Naive B cell (primary cell): Measurements from ENCODE around the gene TGIF1. TPM values are rescaled to one million over a fixed set of nuclear protein-coding genes. Genes with fewer than 3 reads are reported as not detected.
A peak's percentile ranks its signal among the peaks of the same experiment; 100 is the strongest.

Experiments used
- ATAC-seq, 2 donors: fragments of 150-1000 bp; cut with Tn5 transposase; 2 replicates each; pipeline ENCODE4 v1.10.0; 2021; ENCODE audit warnings: low read depth in 2 of 2, mild to moderate bottlenecking in 2 of 2, moderate library complexity in 2 of 2
- DNase-seq: peaks from one replicate; pipeline ENCODE4 v3.0.0; 2022
- H3K27ac Mint-ChIP-seq, 6 donors: one replicate each; pipeline ENCODE4 v1.8.0; 2020 to 2022; ENCODE audit warnings: mild to moderate bottlenecking in 6 of 6, mixed read lengths in 6 of 6, moderate library complexity in 5 of 6, inconsistent platforms in 2 of 6
- H3K27me3 Mint-ChIP-seq, 3 donors: one replicate each; pipeline ENCODE4 v1.8.0; 2021 to 2022; ENCODE audit warnings: mixed read lengths in 3 of 3, mild to moderate bottlenecking in 1 of 3
- H3K36me3 Mint-ChIP-seq, 2 donors: one replicate each; pipeline ENCODE4 v1.8.0; 2020 to 2022; ENCODE audit warnings: mixed read lengths in 2 of 2, inconsistent platforms in 1 of 2, mild to moderate bottlenecking in 1 of 2
- H3K4me1 Mint-ChIP-seq, 3 donors: one replicate each; pipeline ENCODE4 v1.8.0; 2020 to 2022; ENCODE audit warnings: mixed read lengths in 3 of 3, inconsistent platforms in 1 of 3, mild to moderate bottlenecking in 1 of 3, moderate library complexity in 1 of 3
- H3K4me3 Mint-ChIP-seq, 8 donors: one replicate each; pipeline ENCODE4 v1.8.0; 2020 to 2022; ENCODE audit warnings: mild to moderate bottlenecking in 8 of 8, mixed read lengths in 8 of 8, moderate library complexity in 8 of 8, inconsistent platforms in 2 of 8
- H3K9me3 Mint-ChIP-seq, 7 donors: one replicate each; pipeline ENCODE4 v1.8.0; 2020 to 2022; ENCODE audit warnings: mixed read lengths in 7 of 7, mild to moderate bottlenecking in 5 of 7, inconsistent platforms in 2 of 7, moderate library complexity in 1 of 7
- polyA plus RNA-seq, 6 donors: library from polyadenylated mRNA; unstranded; fragments of 300-500 nt; fragmentation: Illumina TruSeq; gene quantifications; one replicate each; pipeline ENCODE4 v1.2.3, GENCODE V29; 2021; ENCODE audit warnings: low read depth in 6 of 6

TGIF1 gene
- polyA plus RNA-seq, 6 donors from 2014 or later, result 34.1 to 114 (median 46.4) TPM

DNA sequence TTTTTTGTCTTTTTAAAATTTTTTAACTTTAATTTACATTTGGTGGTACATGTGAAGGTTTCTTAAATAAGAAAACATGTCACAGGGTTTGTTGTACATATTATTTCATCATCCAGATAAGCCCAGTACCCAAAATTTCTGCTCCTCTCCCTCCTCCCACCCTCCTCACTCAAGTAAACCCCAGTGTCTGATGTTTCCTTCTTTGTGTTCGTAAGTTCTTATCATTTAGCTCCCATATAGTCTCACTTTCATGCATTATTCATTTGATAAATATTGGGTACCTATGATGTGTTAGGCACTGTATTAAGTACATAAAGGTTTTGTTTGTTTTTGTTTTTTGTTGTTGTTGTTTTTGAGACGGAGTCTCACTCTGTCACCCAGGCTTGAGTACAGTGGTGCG is 5.7 kb upstream of the TGIF1 start:
- Mint-ChIP-seq H3K27ac (no peak overlapping the region), H3K4me3 (peak overlapping the region in 2 of 8 donors; percentile 61 to 94)

DNA sequence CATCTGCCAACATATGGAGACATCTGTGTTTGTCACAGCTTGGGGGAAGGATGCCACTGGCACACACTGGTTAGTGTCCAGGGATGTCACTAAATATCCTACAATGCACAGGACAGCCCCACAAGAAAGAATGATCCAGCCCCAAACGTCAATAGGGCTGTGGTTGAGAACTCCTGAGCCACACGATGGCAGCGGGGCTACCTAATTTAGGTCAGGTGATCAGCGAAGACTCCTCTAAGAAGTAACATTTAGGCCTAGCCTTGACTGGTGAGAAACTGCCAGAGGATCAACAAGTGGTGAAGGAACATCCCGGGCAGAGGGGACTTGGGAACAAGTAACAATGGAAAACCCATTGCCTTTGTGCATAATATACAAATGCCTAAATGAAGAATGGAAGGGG is 5.0 kb upstream of the TGIF1 start:
- DNase-seq (no peak), ATAC-seq (no peak)
- no peaks in the 10 kb centered on the region for H3K27me3 Mint-ChIP-seq
- peaks cover 0 to 1% (median 0%) of the 10 kb centered on the region in 7 donors for H3K9me3 Mint-ChIP-seq
- H3K4me3 Mint-ChIP-seq, result peak overlapping the region in 2 of 8 donors; percentile 26 to 94
- H3K4me1 Mint-ChIP-seq, result peaks cover 10 to 15% (median 15%) of the 10 kb centered on the region in 3 donors
- no peaks in the 10 kb centered on the region for H3K36me3 Mint-ChIP-seq
- peak overlapping the region in 4 of 6 donors; percentile 10 to 100 (median 44) for H3K27ac Mint-ChIP-seq

More for the DNA sequence above, 5.7 kb upstream of the TGIF1 start:
- ATAC-seq (no peak), DNase-seq (no peak)
- Mint-ChIP-seq H3K9me3 (peaks cover 0 to 1% (median 0%) of the 10 kb centered on the region in 7 donors), H3K27me3 (no peaks in the 10 kb centered on the region), H3K4me1 (peaks cover 5 to 15% (median 14%) of the 10 kb centered on the region in 3 donors), H3K36me3 (no peaks in the 10 kb centered on the region)

DNA sequence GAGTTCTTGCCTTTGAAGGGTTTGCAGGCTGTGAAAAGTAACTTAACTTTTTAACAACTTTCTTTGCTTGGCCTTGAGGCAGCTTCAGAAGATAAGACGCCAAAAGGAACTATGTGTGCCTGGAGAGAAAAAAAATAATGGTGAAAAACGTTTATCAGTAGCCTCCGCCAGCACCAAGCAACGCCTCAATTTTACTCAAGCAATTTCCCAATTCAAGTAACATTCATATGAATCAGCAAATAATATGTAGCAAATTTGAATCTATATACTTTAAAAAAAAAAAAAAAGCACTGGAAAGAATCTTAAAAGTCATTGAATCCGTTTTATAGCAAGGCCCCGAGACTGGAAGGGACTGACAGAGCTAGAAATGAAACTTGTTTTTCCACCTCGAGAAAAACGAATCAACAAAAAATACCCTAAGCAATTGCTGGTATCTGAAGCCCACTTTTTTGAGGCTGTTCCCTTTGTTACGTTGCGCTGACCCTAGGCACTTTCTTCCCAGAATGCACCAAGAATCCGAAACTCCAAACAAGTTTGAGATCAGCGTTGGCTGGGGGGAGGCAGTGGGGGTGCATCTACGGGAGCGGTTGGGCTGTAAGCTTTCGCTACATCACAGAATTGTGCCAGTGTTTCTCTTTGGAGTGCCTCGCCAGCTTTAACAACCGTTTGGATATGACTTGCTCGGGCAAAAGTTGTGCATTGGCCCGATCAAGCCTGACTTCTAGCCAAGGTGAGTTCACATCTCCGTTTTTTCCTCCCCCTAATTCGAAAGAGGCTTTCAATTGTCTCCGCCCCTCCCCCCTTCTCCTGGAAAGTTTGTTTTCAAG is 2.7 kb upstream of the TGIF1 start:
- DNase-seq (no peak), ATAC-seq (no peak)

DNA sequence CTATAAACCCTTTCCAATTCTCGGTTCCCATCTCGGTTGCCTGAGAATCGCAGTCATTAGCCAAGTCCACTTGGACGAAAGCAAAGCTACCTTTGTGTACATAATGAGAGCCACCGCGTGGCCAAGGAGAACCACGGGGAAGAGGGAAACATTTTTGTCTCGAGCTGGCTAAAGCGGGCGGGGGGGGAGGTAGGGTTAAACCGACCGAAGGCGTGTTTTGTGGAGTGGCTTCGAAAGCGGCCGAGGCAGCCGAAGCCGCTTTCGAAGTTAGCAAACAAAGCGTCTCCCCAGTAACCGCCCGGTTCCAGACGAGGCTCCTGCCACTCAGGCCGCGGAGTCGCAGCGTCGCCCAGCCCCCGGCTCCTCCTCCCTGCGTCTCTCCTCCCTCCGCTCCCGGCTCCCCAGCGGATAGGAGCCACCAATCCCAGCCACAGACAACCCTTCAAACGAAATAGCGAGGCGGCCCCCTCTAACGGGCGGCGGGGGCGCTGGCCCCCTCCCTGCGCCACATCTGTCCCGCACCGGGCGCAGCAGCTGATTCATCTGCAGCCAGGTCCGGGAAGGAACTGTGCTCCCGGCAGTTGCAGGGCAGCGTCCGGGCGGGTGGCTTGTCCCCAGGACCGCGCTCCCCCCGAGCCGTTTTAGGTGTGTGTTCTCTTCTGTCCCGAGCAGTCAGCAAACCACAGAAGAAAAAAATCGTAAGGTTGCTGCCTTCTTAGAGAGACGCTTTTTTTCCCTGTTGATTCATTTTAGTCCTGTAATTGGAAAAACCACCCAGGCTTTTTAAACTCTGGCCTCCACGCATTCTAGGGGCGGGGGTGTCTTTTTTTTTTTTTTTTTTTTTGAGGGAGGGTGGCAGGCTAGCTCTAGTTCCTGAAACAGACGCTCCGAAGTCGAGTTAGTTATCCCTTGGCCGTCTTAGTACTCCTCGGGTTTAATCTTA is 1.8 kb upstream of the TGIF1 start:
- Mint-ChIP-seq H3K4me1 (peaks cover 15 to 29% (median 25%) of the 10 kb centered on the region in 3 donors), H3K4me3 (peak overlapping the region; percentile 90 to 100 (median 97)), H3K9me3 (peaks cover 0 to 1% (median 0%) of the 10 kb centered on the region in 7 donors), H3K36me3 (no peaks in the 10 kb centered on the region), H3K27me3 (no peaks in the 10 kb centered on the region), H3K27ac (peak overlapping the region; percentile 100)
- ATAC-seq (peak; percentile 48 to 51), DNase-seq (peak; percentile 90)

More for the DNA sequence above, 2.7 kb upstream of the TGIF1 start:
- peak overlapping the region; percentile 90 to 100 (median 97) for H3K4me3 Mint-ChIP-seq
- H3K36me3 Mint-ChIP-seq, result no peaks in the 10 kb centered on the region
- peak overlapping the region; percentile 100 for H3K27ac Mint-ChIP-seq
- no peaks in the 10 kb centered on the region for H3K27me3 Mint-ChIP-seq
- peaks cover 11 to 20% (median 16%) of the 10 kb centered on the region in 3 donors for H3K4me1 Mint-ChIP-seq
- H3K9me3 Mint-ChIP-seq, result peaks cover 0 to 1% (median 0%) of the 10 kb centered on the region in 7 donors

DNA sequence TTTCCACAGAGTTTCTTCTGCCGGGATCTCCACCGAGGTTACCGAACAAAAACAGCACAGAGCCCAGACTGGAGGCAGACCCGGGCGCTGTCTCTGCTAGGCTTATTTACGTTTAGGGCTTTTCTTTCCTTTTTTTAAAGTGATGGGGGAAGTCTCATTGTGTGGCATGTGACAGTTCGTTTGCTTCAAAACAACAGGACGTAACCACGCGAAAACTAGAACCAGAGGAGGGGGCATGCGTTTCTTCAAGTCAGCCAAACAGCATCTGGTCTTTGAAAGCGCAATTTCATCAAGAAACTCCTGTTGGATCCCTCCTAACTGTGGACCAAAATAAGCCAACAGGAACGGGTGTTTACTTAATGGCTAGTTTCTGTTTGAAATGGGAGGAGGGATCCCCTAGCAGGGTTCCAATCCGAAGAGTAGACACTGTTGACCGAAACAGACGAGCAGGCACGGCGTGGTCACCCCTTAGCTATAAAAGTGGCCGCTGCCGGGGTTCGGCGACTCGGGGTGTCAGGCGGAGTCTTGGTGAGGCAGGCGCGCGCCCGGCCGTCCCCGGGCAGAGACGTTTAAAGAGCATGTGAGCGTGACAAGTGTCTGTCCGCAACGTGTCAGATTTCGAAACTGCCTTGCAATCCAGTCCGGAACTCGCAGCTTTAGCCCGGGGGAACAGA is 997 bp upstream of the TGIF1 start:
- Mint-ChIP-seq H3K4me1 (peaks cover 15 to 37% (median 33%) of the 10 kb centered on the region in 3 donors), H3K4me3 (peak overlapping the region; percentile 90 to 100 (median 97)), H3K9me3 (peaks cover 0 to 1% (median 0%) of the 10 kb centered on the region in 7 donors), H3K27me3 (no peaks in the 10 kb centered on the region), H3K36me3 (no peaks in the 10 kb centered on the region), H3K27ac (peak overlapping the region; percentile 100)
- DNase-seq, result peak; percentile 92
- ATAC-seq, result peak; percentile 50 to 53

DNA sequence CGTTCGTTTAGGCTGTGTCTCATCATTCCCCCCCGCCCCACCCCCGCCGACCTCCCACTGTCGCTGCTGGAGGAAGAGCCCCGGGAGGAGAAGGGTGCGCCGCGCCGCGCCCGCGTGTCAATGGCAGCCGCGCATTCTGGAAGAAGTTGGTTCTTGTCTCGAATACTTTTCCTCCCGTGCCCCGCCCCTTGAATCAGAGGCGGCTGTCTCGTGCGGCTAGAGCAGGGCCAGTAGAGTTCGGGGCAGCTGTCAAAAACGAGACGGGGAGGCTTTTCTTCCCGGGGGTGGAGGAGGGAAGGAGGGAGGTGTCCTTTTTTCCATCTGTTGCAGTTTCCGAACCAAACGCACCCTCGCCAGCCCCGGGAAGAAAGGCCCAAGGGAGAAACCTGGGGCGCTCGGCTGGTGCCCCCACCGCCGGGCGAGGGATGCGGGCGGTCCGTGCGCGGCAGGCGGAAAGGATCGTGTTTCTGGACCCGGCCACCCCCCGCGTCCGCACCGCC is 410 bp upstream of the TGIF1 start:
- no peaks in the 10 kb centered on the region for H3K27me3 Mint-ChIP-seq
- H3K4me3 Mint-ChIP-seq, result peak overlapping the region; percentile 90 to 100 (median 97)
- H3K9me3 Mint-ChIP-seq, result peaks cover 0 to 1% (median 0%) of the 10 kb centered on the region in 7 donors
- DNase-seq (no peak), ATAC-seq (peak in 1 of 2 donors; percentile 17)
- peak overlapping the region; percentile 100 for H3K27ac Mint-ChIP-seq
- H3K4me1 Mint-ChIP-seq, result peaks cover 16 to 42% (median 34%) of the 10 kb centered on the region in 3 donors
- no peaks in the 10 kb centered on the region for H3K36me3 Mint-ChIP-seq

DNA sequence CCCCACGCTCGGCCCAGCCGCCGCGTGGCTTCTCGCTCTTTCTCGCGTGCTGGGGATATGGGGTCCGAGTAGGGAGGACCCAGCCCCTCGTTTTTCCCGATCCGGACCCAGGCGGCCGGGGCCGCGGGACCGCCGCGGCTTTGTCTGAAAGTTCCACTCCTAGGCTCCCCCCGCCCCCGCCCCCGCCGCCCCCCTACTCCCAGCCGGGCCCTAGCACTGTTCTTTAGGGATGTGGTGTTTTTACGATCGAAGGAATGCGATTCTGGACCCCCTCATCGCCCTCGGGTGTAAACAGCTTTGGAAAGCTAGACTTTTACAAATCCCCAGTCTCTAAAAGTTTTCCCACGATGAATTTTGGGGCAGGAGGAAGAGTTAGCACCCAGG is 819 bp downstream of the TGIF1 start:
- Mint-ChIP-seq H3K27me3 (no peaks in the 10 kb centered on the region), H3K27ac (peak overlapping the region; percentile 96 to 100 (median 98)), H3K36me3 (no peaks in the 10 kb centered on the region), H3K4me3 (peak overlapping the region; percentile 90 to 97 (median 95)), H3K4me1 (peaks cover 21 to 44% (median 39%) of the 10 kb centered on the region in 3 donors), H3K9me3 (peaks cover 0 to 1% (median 0%) of the 10 kb centered on the region in 7 donors)
- DNase-seq (no peak), ATAC-seq (no peak)

DNA sequence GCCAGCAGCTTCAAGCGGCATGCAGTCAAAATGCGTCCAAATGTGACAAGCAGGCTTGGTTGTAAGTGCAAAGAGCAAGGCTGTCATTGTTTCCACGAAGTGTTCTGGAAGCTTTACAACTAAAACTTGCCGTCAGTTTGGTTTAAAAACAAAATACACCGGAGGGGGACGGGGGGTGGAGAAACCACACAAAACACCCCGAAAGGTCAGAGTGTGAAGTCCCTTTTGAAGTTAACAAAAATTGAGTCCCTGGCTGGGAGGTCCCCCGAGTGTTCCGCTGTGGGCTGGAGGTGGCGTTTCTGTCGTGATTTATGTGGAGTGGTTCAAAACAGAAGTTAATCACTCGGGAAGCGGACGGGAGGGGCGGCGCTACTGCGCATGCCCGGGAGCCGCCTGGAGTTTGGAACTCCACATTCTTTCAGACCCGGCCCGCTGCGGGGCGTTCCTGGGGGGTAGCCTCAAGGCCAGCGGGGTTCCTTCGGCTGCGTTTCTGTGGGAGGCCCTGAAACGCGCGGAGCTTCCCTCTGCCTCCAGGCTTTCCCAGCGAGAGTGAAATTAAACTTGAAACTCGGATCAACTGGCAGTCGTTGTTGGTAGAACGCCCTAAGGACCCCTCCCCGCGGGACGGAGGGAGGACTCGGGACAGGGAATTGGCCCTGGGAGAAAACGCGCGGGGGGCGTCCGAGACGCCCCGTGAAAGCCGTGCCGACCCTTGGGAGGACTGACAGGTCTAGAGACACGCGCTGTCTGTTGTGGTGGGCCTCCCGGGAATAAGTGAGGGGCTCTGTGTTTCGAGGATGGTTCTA is 1.4 kb downstream of the TGIF1 start:
- H3K4me3 Mint-ChIP-seq, result peak overlapping the region; percentile 90 to 97 (median 95)

DNA sequence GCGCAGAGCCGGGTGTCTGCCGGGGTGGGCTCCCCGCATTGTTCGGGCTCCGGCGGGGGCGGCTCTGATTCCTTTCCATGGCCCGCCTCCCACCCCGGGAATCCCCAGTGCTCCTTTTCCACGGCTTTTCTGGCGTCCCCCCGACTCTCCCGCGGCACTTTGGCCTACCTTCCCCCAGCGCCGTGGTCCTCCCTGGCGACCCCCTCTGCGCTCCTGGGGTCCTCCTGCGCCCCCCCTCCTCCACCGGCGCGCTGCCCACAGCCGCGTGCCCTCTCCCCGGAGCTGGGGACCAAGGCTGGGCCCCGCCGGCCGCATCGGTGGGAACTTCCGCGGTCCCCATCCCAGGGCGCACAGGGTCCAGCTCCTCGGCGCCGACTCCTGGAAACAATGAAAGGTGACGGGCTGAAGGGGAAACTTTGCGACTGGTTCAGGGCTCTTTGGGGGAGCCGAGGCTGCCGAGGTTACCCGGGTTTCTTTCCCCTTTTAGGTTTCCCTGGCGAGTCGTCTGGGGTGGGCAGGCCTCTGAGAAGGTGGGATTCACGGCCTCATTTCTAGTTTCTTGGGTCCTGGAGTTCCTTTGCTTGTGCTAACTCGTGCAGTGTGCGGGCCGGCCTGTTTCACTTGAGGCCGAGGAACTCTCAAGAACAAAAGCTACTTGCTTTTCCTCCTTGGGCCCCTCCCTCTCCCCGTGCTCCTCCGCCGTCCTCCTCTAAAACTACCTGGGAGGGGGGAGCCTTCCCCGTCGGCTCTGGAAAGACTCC is 2.2 kb downstream of the TGIF1 start:
- Mint-ChIP-seq H3K27ac (peak overlapping the region; percentile 96 to 100 (median 98)), H3K36me3 (peaks cover 0 to 5% of the 10 kb centered on the region in 2 donors), H3K9me3 (peaks cover 0 to 1% (median 0%) of the 10 kb centered on the region in 7 donors), H3K27me3 (no peaks in the 10 kb centered on the region), H3K4me3 (peak overlapping the region; percentile 90 to 97 (median 95)), H3K4me1 (peaks cover 21 to 39% (median 39%) of the 10 kb centered on the region in 3 donors)
- ATAC-seq, result no peak
- peak; percentile 22 for DNase-seq

More for the DNA sequence above, 1.4 kb downstream of the TGIF1 start:
- Mint-ChIP-seq H3K27me3 (no peaks in the 10 kb centered on the region), H3K36me3 (no peaks in the 10 kb centered on the region), H3K27ac (peak overlapping the region; percentile 96 to 100 (median 98)), H3K9me3 (peaks cover 0 to 1% (median 0%) of the 10 kb centered on the region in 7 donors), H3K4me1 (peaks cover 21 to 44% (median 39%) of the 10 kb centered on the region in 3 donors)
- DNase-seq (peak; percentile 74), ATAC-seq (peak; percentile 0 to 1)

DNA sequence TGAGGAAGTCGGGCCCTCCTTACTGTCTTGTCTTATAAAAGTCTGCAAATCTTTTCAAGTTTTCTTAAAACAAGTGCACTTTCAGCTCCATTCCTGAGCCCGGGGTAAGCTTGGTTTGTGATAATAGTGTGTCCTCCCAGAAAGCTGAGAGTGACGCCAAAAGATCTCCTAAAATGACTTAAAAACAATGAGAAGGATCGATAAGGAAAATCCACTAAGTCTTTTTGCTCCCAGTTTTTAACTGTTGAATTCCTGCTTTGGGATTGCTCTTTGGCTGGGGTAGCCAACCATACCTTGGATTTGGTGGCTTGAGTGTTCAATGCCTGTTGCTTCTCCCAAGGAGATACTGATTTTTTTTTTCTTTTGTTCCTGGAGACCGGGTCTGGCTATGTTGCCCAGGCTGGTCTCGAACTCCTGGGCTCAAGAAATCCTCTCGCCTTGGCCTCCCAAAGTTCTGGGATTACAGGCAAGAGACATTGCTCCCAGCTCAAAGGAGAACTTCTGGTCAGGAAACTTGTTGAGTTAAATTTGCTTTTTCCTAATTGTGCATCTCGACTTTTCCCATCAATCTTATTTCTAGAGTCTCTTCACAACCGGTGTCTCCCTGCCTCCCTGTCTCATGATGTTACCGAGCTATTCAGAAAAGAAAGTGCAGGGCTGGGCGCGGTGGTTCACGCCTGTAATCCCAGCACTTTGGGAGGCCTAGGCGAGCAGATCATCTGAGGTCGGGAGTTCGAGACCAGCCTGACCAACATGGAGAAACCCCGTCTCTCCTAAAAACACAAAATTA is 3.0 kb downstream of the TGIF1 start:
- ATAC-seq (no peak), DNase-seq (no peak)
- H3K4me3 Mint-ChIP-seq, result peak overlapping the region; percentile 90 to 97 (median 95)
- H3K4me1 Mint-ChIP-seq, result peaks cover 21 to 38% (median 31%) of the 10 kb centered on the region in 3 donors
- H3K27ac Mint-ChIP-seq, result peak overlapping the region; percentile 95 to 100 (median 98)
- peaks cover 0 to 1% (median 0%) of the 10 kb centered on the region in 7 donors for H3K9me3 Mint-ChIP-seq
- peaks cover 0 to 11% of the 10 kb centered on the region in 2 donors for H3K36me3 Mint-ChIP-seq
- H3K27me3 Mint-ChIP-seq, result no peaks in the 10 kb centered on the region
